Activated naive CD4-positive, alpha-beta T cell treated with anti-CD3 and anti-CD28 coated beads, Interleukin-2, amount 50 U/mL, for 72 hours (primary cell): Measurements from ENCODE around the gene GPR107. TPM values are rescaled to one million over a fixed set of nuclear protein-coding genes. Genes with fewer than 3 reads are reported as not detected.
"Not testable (repeated sequence)": the region's sequence is repeated elsewhere in the genome, so short reads cannot be mapped to it uniquely, and the experiment has no call there.

Source experiments
- ATAC-seq, 2 donors: fragments of 150-1000 bp; cut with Tn5 transposase; 2 replicates each; pipeline ENCODE4 v1.10.0; 2021; ENCODE audit warnings: mild to moderate bottlenecking in 2 of 2, moderate library complexity in 2 of 2
- DNase-seq, 2 donors: peaks; one replicate each; pipeline ENCODE4 v3.0.0; 2021 to 2022; ENCODE audit warnings: low spot score in 2 of 2
- H3K27ac Mint-ChIP-seq, 2 donors: one replicate each; pipeline ENCODE4 v1.8.0; 2022; ENCODE audit warnings: mild to moderate bottlenecking in 2 of 2, mixed read lengths in 2 of 2
- H3K36me3 Mint-ChIP-seq, 2 donors: one replicate each; pipeline ENCODE4 v1.8.0; 2022; ENCODE audit warnings: mixed read lengths in 2 of 2
- H3K9me3 Mint-ChIP-seq, 2 donors: one replicate each; pipeline ENCODE4 v1.8.0; 2022; ENCODE audit warnings: mixed read lengths in 2 of 2
- total RNA-seq, 2 donors: library from RNA; stranded (reverse); gene quantifications; one replicate each; pipeline ENCODE4 v1.2.3, GENCODE V29; 2022

The GPR107 gene
- 10 to 100 TPM; 23.1 to 41.8 TPM for total RNA-seq

GRCh38 chr9:130053504-130054324 lies at the start of gene GPR107:
Gene GPR107, plus strand, starts transcription at chr9:130053906. Its CDS starts 27 bp downstream, at chr9:130053933.
- H3K27ac Mint-ChIP-seq: peak within 1 kb of the TSS; percentile 95 to 98
- peak; percentile 94 to 98 for ATAC-seq
- no peaks in the 10 kb centered on the region for H3K9me3 Mint-ChIP-seq
- H3K36me3 Mint-ChIP-seq: peaks cover 8% of the 10 kb centered on the region in 2 donors
- peak; percentile 80 to 87 for DNase-seq

GRCh38 chr9:130003943-130004552 lies 49.7 kb upstream of the GPR107 start:
- Mint-ChIP-seq H3K9me3 (no peaks in the 10 kb centered on the region), H3K27ac (no peak overlapping the region), H3K36me3 (peaks cover 0 to 34% of the 10 kb centered on the region in 2 donors)
- DNase-seq: no peak
- ATAC-seq: no peak

- ATAC-seq, H3K9me3 Mint-ChIP-seq, DNase-seq: not testable (repeated sequence)
- Mint-ChIP-seq H3K27ac (peak overlapping the region; percentile 93 to 96), H3K36me3 (peaks cover 11 to 40% of the 10 kb centered on the region in 2 donors)
Observed at GRCh38 chr9:130006952-130007351, 46.8 kb upstream of the GPR107 start.

DNA sequence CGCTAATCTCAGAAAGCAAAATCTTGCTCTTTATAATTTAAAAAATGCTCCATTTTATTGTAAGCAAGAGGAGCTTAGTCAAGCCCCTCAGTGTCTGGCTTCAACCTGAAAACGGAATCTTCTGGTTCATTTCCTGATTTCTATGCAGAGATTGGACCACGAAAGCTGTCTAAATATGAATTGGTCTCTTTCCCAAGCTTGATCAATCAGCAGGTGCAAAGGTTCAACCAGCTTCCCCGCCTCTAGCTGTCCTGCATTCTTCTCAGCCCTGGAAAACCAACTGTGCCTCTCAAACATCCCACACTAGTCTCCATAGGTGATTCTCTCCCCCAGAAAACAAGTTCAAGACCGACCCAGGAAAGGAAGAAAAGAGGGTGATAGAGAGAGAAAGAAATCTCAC lies 45.2 kb upstream of the GPR107 start:
- no peak for DNase-seq
- H3K27ac Mint-ChIP-seq: peak overlapping the region; percentile 93 to 96
- H3K9me3 Mint-ChIP-seq: peaks cover 0 to 3% of the 10 kb centered on the region in 2 donors
- peak in 1 of 2 donors; percentile 21 for ATAC-seq
- H3K36me3 Mint-ChIP-seq: peaks cover 15 to 31% of the 10 kb centered on the region in 2 donors

DNA sequence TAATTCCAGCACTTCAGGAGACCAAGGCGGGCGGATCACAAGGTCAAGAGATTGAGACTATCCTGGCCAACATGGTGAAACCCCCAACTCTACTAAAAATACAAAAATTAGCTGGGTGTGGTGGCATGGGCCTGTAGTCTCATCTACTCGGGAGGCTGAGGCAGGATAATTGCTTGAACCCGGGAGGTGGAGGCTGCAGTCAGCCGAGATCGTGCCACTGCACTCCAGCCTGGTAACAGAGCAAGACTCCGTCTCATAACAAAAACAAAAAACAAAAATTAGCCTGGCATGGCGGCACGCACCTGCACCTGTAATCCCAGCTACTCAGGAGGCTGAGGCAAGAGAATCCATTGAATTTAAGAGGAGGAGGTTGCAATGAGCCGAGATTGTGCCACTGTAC lies 44.2 kb upstream of the GPR107 start:
- Mint-ChIP-seq H3K27ac (peak overlapping the region; percentile 93 to 96), H3K36me3 (peaks cover 15 to 38% of the 10 kb centered on the region in 2 donors)
- DNase-seq, ATAC-seq, H3K9me3 Mint-ChIP-seq: not testable (repeated sequence)

GRCh38 chr9:130010151-130010988 lies 43.3 kb upstream of the GPR107 start:
- H3K9me3 Mint-ChIP-seq: peaks cover 0 to 3% of the 10 kb centered on the region in 2 donors
- peak overlapping the region; percentile 93 to 96 for H3K27ac Mint-ChIP-seq
- peaks cover 15 to 38% of the 10 kb centered on the region in 2 donors for H3K36me3 Mint-ChIP-seq
- peak in 1 of 2 donors; percentile 49 for DNase-seq
- peak; percentile 77 to 89 for ATAC-seq

- DNase-seq (no peak), ATAC-seq (no peak)
- no peak overlapping the region for H3K27ac Mint-ChIP-seq
- H3K36me3 Mint-ChIP-seq: peaks cover 15 to 49% of the 10 kb centered on the region in 2 donors
- peaks cover 0 to 3% of the 10 kb centered on the region in 2 donors for H3K9me3 Mint-ChIP-seq
Observed at GRCh38 chr9:130013326-130013725, 40.4 kb upstream of the GPR107 start.

GRCh38 chr9:130015353-130016019 lies 38.2 kb upstream of the GPR107 start:
- Mint-ChIP-seq H3K27ac (peak overlapping the region in 1 of 2 donors; percentile 98), H3K36me3 (peaks cover 11 to 51% of the 10 kb centered on the region in 2 donors), H3K9me3 (peaks cover 0 to 3% of the 10 kb centered on the region in 2 donors)
- DNase-seq (no peak), ATAC-seq (no peak)

DNA sequence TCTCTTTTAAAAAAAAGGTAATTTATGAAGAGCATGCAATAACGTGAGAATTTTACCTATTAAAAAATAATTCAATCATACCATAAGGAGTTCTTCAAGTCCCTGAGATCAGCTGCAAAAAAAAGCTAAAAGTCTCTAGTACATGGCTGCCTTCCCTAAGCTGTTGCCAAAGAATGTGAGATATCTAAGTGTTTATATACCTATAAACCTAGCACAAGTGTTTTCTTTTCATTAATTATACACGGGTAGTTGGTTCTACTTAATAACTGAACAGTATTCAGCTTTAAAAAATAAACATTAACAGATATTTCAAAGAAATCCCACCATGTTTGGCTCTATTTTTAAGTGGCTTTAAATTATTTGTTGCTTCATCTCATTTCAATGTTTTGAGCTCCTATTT lies 36.6 kb upstream of the GPR107 start:
- H3K27ac Mint-ChIP-seq: peak overlapping the region; percentile 95 to 98
- ATAC-seq: no peak
- no peaks in the 10 kb centered on the region for H3K9me3 Mint-ChIP-seq
- DNase-seq: no peak
- H3K36me3 Mint-ChIP-seq: peaks cover 3 to 47% of the 10 kb centered on the region in 2 donors

DNA sequence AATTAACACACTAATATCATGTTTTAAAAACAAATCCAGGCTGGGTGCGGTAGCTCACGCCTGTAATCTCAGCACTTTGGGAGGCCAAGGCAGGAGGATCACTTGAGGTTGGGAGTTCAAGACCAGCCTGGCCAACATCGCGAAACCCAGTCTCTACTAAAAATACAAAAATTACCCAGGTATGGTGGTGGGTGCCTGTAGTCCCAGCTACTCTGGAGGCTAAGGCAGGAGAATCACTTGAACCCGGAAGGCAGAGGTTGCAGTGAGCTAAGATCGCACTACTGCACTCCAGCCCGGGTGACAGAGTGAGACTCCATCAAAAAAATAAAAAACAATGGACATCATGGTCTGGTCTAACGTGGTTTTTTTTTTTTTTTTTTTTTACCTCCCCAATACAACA lies 36.2 kb upstream of the GPR107 start:
- peak overlapping the region; percentile 95 to 98 for H3K27ac Mint-ChIP-seq
- peaks cover 0 to 49% of the 10 kb centered on the region in 2 donors for H3K36me3 Mint-ChIP-seq
- H3K9me3 Mint-ChIP-seq, DNase-seq, ATAC-seq: not testable (repeated sequence)

DNA sequence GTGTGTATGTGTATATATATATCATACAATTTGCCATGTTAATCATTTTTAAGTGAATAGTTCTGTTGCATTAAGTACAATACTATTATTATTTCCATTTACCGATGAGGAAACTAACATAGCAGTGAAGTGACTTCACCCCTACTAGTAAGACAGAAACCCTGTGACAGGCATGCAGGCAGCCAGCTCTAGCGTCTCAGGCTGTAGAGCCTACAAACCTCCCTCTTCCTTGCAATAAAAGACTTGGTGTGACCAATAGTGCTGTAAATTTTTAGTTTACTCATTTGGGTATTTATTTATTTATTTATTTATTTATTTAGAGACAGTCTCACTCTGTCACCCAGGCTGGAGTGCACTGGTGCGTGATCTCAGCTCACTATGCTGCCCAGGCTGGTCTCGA lies 35.4 kb upstream of the GPR107 start:
- H3K27ac Mint-ChIP-seq: peak overlapping the region; percentile 95 to 98
- H3K9me3 Mint-ChIP-seq: no peaks in the 10 kb centered on the region
- ATAC-seq (no peak), DNase-seq (no peak)
- H3K36me3 Mint-ChIP-seq: peaks cover 0 to 47% of the 10 kb centered on the region in 2 donors

DNA sequence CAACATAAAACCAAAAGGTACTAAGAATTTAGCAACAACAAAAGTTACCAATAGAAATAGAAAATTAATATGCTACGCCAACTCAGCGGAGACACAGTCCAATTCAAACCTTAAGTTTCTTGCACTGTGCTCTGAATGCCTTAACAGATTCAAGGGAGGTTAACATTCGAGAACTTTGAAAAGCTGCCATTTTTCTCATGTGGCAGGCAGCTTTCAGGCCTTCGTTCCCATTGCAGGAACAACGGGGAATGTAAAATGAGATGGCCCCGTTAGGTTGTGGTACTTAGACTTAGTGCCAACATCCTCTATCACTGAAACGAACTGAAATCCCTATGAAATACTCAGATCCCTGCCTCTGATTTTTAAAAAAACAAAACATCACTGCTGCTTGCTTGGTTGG lies 33.1 kb upstream of the GPR107 start:
- Mint-ChIP-seq H3K36me3 (peaks cover 0 to 45% of the 10 kb centered on the region in 2 donors), H3K9me3 (no peaks in the 10 kb centered on the region), H3K27ac (peak overlapping the region; percentile 86 to 98)

GRCh38 chr9:130021123-130021522 lies 32.6 kb upstream of the GPR107 start:
- H3K36me3 Mint-ChIP-seq: peaks cover 0 to 45% of the 10 kb centered on the region in 2 donors

More for the DNA sequence above, 33.1 kb upstream of the GPR107 start:
- no peak for DNase-seq
- no peak for ATAC-seq

GRCh38 chr9:130021842-130022241 lies 31.9 kb upstream of the GPR107 start:
- not testable (repeated sequence) for H3K9me3 Mint-ChIP-seq, ATAC-seq, DNase-seq
- Mint-ChIP-seq H3K36me3 (peaks cover 0 to 45% of the 10 kb centered on the region in 2 donors), H3K27ac (peak overlapping the region; percentile 76 to 86)

More at GRCh38 chr9:130021123-130021522, 32.6 kb upstream of the GPR107 start:
- H3K9me3 Mint-ChIP-seq: no peaks in the 10 kb centered on the region
- peak overlapping the region; percentile 86 to 98 for H3K27ac Mint-ChIP-seq
- no peak for ATAC-seq
- no peak for DNase-seq

DNA sequence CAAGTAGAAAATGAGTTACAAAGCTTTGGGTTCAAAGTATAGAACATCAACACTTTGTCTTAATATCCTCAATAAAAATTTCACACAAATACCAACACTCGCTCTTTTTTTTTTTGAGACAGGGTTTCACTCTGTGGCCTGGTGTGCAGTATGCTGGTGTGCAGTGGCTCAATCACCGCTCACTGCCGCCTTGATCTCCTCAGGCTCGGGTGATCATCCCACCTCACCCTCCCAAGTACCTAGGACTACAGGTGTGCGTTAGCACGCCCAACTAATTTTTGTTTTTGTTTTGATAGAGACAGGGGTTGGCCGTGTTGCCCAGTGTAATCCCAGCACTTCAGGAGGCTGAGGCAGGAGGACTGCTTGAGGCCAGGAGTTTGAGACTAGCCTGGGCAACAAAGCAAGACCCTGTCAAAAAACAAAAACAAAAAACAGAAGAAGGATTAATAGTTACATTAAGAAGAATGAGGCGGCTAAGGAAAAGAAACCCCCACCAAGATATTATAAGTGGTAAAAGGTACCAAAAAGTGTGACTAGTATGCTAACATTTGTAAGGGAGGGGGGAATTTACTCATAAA lies 31.1 kb upstream of the GPR107 start:
- DNase-seq (no peak), ATAC-seq (no peak)
- H3K9me3 Mint-ChIP-seq: no peaks in the 10 kb centered on the region
- H3K36me3 Mint-ChIP-seq: peaks cover 0 to 43% of the 10 kb centered on the region in 2 donors
- H3K27ac Mint-ChIP-seq: peak overlapping the region; percentile 76 to 86
